ENCODE results near the gene PDX1.

PDX1 gene

DNA sequence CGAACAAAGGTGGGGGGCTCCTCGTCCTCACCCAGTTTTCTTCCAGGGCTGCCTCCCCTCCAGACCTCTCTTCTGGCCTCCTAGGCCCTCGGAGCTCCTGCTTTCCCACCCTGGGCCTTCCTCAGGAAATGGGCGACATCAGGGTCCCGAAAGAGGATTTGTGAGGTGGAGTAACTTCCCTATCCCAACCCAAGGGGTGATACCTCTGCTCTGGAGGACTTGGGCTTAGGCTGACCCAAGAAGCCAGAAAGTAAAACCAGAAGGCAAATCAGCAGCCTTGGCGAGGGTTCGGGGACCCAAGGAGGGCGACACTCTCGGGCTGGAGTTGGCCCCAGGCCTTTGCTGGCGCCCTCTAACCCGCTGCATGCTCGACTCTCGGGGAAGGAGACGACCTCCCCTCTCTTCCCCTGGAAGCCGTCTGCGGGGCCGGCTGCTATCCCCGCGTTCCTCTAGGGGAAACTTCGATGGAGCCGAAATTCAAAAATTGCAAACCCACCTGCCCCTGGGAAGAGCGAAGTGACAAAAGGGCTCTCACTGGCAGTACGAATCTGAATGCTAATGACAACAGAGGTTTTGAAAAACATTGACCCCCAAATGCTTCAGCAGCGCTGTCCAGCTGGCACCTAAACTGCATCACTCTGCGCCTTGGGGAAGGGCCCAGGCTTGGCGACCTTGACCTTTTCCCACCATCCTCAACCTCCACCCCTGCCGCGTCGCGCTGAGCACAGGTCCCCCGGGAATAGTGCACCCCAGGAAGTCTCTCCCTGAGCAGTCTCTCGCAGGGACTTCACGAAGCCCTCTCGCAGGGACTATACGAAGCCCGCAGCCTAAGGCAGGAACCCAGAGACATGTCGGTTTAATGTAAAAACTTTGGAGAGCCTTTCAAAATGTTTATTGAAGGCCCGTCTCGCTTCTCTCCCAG, 2.4 kb downstream of the PDX1 start:
- intact Hi-C loops (cut with DNase I) = no loop called here
- no peak for DNase-seq

GRCh38 chr13:27922883-27923612, 3.2 kb downstream of the PDX1 start:
- intact Hi-C loops (cut with DNase I) = no loop called here
- DNase-seq = no peak

DNA sequence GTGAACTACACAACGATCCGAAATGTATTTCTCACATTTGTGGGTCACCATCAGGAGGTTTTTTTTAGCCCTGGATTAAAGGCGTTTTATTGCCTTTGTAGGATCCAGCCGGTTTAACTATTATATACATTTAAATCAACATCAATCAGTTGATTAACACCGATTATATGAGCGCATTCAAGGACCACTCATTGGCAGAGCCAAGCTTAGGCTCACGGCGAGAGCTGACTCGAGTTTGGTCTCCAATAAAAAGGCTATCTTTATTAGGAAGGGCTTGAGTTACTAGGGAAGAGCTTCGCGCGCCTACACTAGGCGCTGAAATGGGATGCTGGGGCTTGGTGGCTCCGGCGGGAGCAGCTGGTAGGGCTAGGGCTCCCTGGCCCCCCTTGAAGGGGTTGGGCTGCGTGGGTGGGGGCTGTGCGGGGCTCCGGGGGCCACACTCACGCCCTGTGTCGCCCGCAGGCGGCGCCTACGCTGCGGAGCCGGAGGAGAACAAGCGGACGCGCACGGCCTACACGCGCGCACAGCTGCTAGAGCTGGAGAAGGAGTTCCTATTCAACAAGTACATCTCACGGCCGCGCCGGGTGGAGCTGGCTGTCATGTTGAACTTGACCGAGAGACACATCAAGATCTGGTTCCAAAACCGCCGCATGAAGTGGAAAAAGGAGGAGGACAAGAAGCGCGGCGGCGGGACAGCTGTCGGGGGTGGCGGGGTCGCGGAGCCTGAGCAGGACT, 4.2 kb downstream of the PDX1 start:
- no peak for DNase-seq
- intact Hi-C loops (cut with DNase I) = no loop called here

DNA sequence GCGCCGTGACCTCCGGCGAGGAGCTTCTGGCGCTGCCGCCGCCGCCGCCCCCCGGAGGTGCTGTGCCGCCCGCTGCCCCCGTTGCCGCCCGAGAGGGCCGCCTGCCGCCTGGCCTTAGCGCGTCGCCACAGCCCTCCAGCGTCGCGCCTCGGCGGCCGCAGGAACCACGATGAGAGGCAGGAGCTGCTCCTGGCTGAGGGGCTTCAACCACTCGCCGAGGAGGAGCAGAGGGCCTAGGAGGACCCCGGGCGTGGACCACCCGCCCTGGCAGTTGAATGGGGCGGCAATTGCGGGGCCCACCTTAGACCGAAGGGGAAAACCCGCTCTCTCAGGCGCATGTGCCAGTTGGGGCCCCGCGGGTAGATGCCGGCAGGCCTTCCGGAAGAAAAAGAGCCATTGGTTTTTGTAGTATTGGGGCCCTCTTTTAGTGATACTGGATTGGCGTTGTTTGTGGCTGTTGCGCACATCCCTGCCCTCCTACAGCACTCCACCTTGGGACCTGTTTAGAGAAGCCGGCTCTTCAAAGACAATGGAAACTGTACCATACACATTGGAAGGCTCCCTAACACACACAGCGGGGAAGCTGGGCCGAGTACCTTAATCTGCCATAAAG, 4.8 kb downstream of the PDX1 start:
- intact Hi-C loops (cut with DNase I) = no loop called here
- DNase-seq = no peak

- DNase-seq = peak in 1 of 10 donors; percentile 49
- intact Hi-C loops (cut with DNase I) = no loop called here
Measured at GRCh38 chr13:27925220-27925991, 5.6 kb downstream of the PDX1 start.

GRCh38 chr13:27926644-27927434, 7.0 kb downstream of the PDX1 start:
- peak in 1 of 10 donors; percentile 35 for DNase-seq
- intact Hi-C loops (cut with DNase I) = no loop called here

- intact Hi-C loops (cut with DNase I) = no loop called here
- DNase-seq = no peak
Measured at GRCh38 chr13:27927444-27928352, 7.9 kb downstream of the PDX1 start.

DNA sequence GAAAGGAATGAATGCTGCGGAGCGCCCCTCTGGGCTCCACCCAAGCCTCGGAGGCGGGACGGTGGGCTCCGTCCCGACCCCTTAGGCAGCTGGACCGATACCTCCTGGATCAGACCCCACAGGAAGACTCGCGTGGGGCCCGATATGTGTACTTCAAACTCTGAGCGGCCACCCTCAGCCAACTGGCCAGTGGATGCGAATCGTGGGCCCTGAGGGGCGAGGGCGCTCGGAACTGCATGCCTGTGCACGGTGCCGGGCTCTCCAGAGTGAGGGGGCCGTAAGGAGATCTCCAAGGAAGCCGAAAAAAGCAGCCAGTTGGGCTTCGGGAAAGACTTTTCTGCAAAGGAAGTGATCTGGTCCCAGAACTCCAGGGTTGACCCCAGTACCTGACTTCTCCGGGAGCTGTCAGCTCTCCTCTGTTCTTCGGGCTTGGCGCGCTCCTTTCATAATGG, 8.6 kb downstream of the PDX1 start:
- no peak for DNase-seq
- intact Hi-C loops (cut with DNase I) = no loop called here

GRCh38 chr13:27928805-27929753, 9.3 kb downstream of the PDX1 start:
- no peak for DNase-seq
- intact Hi-C loops (cut with DNase I) = no loop called here

- intact Hi-C loops (cut with DNase I) = no loop called here
Measured at GRCh38 chr13:27929868-27930267, 10.1 kb downstream of the PDX1 start.

DNA sequence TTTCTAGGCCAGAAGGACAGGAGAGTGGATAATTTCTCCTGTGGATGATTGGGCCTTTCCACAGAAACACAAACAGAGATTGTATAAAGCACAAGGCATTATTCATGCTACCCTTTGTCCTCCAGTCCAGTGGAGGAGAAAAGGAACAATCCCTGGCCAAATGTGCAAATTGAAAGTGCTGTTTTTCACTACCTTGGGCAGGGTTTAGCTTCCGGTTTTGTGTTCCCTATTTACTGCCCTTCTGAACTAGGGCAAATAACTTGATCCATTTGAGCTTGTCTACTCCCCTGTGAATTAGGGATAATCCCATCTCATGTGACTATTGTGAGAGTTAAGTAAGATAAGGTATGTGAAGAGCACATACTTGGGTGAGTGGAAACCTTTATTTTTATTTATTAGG, 13.3 kb downstream of the PDX1 start:
- DNase-seq = no peak
- intact Hi-C loops (cut with DNase I) = no loop called here

More at GRCh38 chr13:27929868-27930267, 10.1 kb downstream of the PDX1 start:
- DNase-seq = no peak

DNA sequence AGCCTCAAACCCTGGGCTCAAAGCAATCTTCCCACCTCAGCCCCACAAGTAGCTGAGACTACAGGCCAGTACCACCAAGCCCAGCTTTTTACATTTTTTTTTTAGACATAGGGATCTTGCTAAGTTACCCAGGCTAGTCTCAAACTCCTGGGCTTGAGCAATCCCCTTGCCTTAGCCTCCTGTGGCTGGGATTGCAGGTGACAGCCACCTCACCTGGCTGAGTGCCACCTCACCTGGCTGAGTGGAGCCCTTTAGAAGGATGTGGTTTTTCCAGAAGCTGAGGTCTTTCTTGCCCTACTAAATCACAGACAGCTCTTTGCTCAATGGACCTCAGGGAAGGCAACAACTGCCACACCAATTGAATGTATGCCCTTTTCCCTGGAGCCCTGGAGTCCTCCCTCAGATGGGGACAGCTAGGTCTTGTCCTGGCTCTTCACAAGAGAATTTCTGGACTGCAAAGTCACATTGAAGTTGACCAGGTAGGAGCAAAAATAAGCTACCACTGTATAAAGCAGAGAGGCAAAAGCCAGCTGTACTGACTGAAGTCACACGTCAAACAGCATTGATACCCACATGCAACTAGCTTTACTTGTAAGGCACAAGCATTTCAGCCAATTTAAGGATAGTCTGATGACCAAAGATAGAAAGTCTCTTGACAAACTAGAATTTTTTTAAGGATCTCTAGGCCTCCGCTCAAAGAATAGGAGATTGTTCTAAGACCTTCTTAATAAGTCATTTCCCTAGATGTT, 14.0 kb downstream of the PDX1 start:
- intact Hi-C loops (cut with DNase I) = no loop called here
- DNase-seq = no peak

DNA sequence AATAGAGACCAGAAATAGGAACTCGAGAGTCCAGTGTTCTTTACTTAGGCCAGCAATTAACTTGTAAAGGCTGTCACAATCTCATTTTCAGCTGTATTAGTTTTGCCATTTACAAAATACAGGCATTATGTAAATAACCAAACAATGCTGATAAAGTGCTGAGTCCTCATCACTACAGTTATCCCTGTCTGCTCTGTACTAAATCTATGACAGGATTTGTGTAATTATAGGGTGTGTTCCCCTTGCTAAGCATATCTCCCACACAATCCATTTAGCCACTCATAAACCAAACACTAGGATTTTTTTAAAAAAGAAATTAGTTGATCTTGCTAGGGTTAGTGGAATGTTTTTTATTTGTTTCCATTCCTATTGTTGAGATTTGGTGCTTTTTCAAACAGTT, 23.2 kb downstream of the PDX1 start:
- intact Hi-C loops (cut with DNase I) = no loop called here
- no peak for DNase-seq

DNA sequence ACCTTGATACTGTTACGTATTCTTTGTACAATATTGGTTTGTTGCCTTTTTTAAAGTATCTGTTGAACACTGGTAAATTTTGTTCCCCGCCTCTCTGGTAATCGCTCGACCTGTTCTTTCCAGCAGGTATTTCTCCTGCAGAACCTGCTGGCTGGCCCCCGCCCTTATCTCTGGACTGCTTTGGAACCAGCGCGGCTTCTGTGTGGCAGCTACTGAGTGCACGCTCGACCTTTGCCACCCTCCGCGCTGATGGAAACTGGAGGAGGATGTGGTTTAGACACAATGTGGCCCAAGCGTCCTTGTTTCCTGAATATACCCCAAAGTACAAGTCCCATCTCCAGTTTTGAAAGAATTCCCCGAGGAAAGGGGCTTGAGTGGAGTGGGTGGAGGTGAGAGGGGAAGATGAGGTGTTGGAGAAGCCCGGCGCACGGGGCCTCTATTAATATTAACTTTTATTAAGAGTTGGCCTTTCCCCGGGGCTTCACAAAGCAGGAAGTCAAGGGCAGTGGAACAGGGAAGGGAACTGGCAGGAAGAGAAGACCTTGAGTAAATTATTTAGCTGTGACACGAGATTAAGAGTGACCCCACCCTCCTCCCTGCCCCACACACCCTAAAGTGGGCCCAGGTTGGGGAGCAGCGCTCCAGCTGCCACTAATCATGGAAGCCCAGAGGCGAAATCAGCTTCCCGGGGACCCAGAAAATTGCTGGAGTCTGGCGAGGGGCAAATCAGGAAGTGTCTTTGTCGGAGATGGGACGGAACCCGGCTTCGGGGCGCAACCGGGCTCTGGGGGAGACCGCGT, 33.3 kb downstream of the PDX1 start:
- intact Hi-C loops (cut with DNase I) = loop anchor here (10.0 kb wide), 1 partner anchor 118 kb away; no protein-coding TSS in a partner anchor
- DNase-seq = peak in 2 of 10 donors; percentile 57 to 68

All from posterior cingulate gyrus (tissue), 11 donors.